Right renal cortex interstitium (tissue), 3 donors: ENCODE measurements around the gene JMJD4. TPM values are rescaled to one million over a fixed set of nuclear protein-coding genes. Genes with fewer than 3 reads are reported as not detected.
"Not testable (repeated sequence)": the region's sequence is repeated elsewhere in the genome, so short reads cannot be mapped to it uniquely, and the experiment has no call there.

Source experiments
- DNase-seq, 3 donors: peaks; one replicate each; pipeline ENCODE4 v3.0.0-alpha.2; 2013; ENCODE audit warnings: low read depth in 3 of 3, low spot score in 2 of 3
- polyA plus RNA-seq, 3 donors: library from polyadenylated mRNA; unstranded; fragments of 120-200 nt; gene quantifications; one replicate each; pipeline ENCODE4 v1.2.1, GENCODE V29; 2013; ENCODE audit not compliant: insufficient read length in 3 of 3

The JMJD4 gene
- polyA plus RNA-seq, 3 donors = 15.7 to 18.9 (median 16.0) TPM

DNA sequence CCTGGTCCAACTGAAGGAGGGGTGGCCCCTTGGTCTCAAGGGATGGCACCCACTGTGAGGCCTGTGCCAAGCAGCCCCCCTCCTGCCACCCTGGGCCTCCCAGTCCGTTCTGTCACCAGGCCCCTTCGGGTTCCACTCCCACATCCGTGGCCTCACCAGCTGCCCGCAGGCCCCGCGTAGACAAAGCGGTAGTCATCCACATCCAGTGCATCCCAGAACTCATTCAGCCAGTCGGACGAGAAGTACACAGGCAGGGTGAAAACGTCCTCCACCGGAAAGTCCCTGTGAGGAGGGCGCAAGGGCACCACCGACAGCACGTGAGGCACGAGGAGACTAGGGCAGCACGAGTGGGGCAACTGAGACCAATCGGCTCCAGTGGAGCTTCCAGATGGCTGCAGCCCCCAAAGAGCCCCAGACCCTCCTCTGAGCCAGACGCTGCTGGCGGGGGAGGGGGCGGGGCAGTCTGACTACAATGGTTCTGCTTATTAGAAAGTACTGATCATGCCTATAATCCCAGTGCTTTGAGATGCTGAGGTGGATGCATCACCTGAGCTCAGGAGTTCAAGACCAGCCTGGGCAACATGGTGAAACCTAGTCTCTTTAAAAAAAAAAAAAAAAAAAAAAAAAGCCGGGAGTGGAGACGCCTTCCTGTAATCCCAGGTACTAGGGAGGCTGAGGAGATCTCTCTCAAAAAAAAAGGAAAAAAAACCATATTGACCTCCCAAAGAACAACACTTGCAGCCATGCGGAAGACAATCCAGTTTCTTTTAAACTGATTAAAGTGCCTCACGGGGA is 1.2 kb downstream of the JMJD4 start:
- DNase-seq = no peak

DNA sequence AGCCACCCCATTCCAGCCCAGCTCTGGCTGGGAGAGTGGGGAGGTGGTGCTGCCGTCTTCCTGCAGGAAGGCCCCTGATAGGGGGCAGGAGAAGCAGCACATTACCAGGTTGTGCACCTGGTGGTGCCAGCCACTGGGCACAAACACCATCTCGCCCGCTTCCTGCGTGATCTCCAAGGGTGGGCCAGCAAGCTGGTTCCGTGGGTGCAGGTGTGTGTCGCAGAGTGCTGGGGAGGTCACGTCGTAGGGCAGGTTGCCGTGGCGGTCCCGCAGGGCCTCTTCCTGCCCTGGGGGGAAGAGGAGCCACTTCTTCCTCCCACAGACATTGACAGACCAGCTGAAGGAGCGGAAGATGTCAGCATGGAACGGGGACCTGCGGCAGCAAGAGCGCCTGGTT is 1.8 kb downstream of the JMJD4 start:
- no peak for DNase-seq

DNA sequence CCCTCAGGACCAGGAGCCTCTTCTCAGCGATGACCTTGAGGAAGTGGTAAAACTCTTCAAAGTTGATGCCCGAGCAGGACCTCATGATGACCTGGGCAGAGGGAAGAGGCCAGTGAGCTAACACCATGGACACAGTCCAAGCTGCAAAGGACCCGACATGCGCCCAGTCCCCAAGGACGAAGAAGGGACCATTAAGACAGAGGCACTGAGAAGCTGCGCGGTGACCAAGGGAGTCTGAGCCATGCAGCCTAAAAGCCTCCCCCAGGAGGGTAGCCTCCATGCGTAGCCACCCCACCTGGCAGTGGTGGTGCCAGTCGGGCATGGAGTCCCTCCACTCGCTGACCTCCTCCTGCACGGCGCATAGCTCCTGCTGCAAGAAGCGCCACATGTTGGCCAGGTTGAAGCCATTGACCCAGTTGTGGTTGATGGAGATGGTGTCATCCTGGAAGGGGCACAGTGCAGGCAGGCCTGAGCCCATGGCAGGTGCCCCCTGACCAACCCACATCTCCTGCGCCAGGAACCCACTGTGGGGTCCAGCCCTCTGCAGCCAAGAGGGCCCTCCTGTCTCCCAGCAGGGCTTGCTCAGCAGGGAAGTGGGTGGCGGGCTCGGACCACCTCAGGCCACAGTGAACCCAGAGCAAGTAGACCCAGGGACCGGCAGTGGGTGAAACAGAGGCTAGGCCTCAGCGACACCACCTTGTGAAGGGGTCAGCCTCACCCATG is 2.4 kb downstream of the JMJD4 start:
- DNase-seq = no peak

DNA sequence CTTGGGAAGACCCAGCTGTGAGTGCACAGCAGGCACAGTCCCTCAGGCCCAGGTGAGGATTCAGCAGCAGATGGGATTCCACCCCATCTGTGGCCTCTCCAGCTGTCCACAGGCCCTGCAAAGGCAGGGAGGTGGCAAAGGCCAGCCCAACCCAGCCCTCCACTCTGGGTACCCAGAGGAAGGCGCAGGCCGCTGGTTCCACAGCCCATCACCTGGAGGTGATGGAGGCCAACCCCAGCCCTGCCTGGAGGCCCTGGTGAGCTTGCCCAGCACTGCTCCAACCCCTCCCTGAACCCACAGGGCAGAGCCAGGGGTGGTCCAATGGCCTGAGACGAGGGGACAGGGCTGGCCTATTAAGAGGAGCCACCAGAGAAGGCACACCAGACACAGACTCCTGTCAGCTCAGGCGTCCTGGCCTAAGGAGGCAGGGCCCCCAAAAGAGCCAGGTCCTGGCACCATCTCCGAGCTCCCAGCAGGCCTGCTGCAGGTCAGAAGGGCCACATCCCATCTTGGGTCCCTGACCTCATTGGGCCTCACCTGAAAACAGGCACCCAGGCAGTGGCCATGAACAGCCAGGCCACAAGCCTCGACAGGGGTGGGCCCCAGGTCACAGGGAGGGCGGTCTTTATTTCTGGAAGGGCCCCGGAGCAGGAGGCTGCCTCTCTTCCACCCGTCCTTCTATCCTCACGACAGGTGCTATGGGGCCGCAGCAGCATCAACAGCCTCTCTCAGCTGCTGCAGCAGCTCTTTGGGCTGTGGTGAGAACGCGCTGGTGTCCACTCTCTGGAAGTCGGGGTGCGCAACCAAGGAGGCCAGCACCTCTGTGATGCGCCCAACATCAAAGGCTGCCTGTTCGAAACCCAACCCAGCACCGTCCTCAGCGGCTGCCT is 3.2 kb downstream of the JMJD4 start:
- DNase-seq = no peak

DNA sequence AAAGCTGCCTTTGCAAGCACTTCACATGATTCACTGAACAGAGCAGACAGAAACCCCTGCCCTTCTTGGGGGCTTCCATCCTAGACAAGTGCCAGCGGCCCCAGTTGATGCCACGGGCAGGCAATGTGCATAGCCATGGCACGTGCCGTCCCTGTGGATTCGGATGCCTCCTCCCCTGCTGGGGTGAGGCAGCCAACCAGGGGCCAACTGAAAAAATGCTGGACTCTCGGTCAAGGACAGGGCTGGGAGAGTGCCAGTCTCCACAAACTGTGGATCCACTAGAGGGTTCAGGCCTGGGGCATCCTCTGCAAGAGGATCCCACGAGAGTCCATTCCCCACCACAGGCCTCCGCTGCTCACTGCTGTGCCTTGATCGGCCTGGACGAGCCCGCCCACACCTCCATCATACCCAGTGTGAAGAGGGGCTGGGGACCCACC is 3.8 kb downstream of the JMJD4 start:
- no peak for DNase-seq

DNA sequence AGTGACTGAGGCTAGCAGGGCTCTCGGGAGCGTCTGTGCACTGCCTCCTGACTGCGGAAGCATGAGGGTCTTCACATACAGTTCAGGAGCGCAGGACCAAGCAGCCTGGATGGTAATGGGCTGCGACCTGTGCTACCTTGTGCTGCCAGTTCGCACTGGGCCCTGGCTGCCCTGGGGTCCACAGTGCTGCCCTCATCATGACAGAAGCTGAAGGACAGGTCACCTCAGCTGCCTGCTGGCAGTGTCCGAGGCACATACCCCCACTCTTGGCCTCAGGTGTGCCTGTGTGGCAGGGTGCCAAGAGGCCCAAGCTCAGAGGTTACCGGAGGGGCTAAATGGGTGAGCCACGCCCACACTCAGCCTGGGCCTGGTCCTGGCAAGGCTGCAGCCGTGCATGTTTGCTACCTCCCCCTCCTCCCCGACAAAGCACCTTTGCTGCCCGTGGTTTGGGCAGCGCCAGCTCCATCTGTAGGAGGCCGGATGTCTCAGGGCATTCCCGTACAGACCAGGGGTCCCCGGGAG is 4.4 kb downstream of the JMJD4 start:
- DNase-seq = no peak

DNA sequence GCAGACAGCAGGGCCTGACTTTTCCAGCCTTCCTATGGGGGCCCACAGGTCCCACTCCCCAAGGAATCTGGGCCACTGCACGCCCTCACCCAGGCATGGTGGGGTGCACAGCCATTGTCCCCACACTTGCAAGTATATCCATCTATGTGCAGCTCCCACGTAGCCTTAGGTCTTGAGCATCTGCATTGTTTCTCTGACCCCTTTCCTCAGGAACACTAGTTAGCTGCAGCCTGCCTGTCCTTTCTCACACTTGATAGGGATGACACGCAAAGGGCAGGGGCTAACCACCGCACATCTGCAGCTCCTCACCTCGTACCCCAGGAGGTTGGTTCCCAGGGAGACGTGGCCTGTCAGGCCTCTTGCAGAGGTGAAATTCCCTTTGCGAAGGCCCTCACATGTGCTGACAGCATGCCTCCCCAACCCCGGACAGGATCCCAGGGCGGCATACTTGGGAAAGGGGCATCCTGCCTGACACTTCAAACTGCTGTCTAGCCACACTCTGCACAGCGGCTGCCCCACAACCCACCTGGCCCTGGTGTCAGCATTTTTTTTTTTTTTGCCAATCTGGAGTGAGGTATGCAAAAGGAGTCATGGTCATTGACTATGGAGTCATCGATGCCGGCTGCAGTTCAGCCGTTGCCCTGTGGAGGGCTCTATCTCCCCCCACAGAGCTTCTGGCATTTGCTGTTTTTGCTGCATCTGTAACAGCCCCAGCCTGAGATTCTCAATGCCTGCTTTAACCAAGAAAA is 5.0 kb downstream of the JMJD4 start:
- no peak for DNase-seq

DNA sequence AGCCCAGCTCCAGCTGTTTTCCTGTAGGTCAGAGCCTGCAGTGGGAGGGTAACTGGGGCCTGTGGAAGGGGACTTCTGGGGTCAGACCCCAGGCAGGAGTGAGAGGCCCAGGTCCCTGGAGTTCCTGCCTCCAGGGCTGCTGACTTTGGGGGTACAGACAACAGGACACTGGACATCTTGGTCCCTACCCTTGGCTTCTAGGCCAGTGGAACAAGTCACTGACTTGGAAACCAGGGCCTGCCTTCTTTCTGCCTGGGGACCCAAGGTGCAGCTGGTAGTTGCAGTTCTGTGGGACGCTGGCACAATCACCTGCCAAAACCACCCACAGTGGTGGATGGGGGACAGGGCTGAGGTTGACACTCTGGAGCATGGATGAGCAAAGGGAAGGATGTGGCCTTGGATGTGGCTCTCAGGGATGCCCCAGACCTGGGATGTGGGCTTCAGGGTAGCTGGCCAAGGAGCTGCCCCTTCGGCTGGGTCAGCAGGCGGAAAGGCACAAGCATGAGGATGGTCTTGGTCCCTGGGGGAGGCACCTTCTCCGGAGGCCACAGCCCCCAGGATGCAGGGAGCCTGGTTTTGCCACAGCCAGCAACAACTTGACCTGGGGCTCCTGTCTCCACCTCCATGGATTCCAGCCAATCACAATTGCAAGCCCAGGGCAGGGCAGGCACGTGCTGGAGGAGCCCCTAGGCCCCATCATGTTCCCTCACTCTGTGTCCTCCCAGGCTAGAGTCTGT is 5.8 kb downstream of the JMJD4 start:
- DNase-seq = no peak

DNA sequence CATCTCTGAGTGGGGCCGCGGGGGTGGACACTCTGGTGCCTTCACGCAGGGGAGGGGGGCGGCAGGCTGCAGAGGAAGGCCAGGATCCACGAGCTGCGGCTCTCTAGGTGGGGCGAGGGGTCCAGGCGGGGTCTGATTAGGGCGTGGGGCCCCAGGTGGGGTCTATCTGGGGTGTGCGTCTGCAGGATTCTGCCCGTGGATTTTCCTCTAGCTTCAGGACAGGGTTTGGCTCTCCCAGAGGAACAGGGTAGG is 6.3 kb downstream of the JMJD4 start:
- DNase-seq = no peak

DNA sequence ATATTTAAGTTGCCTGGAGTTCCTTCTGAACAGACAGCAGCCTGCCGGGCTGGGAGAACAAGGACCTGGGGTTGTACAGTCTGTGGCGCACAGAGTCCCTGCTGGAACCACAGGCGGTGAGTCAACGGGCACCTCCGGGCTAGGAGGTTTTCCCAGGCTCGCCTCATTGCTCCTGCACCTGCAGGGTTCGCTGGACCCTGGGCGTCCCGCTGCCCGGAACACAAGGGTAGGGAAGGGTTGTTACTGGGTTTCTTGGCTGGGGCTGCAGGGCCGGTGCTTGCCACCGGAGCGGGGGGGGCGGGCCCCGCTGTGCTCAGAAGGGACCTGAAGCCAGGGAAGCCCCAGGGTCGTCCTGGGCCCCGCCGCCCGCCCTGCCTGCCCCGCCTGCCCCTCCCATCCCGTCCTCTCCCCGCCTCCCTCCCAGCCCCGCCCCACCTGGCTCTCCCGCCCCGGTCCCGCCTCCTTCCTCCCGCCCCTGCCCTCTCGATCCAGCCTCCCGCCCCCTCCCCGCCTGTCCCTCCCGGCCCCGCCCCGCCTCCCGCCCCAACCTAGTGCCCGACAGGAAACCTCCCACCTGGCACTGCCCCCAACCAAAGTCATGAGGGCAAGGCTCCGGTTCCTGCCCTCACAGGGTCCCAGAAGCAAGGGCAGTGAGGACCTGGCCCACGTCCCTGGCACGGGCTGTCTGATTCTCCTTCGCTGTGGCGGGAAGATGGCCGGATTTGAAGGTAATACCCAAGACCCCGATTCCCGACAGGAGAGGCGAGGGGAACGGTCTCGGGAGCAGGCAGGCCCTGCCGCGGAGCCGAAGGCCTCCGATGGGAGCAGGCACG is 6.8 kb downstream of the JMJD4 start:
- DNase-seq = peak in 1 of 3 donors; percentile 45

DNA sequence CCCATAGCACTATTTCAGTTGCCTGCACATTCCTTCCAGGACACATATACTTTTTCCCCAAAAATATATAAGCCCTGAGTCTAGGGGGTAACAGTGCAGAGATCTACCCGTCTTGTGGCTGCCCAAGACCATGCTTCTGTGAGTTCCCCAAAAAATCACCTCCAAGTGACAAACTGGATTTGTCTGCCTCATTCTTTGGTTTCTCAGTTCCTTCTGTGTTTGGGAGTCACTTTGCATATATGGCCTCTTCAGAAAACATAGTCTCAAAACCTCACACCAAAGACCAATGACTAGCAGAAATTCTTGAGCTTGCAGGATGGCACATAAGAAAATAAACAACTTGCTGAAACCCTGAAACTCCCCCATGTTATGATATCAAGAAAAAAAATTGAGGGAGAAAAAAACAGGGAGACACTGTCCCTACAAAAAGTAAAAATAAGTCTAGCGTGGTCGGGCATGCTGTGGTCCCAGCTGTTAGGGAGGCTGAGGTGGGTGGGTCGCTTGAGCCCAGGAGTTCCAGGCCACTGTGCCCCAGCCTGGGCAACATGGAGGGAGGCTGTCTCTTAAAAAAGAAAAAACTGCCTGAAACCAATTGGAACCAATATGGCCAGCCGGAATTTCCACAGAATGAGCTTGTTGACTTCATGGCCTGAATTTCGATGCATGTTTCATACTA is 8.0 kb downstream of the JMJD4 start:
- no peak for DNase-seq

DNA sequence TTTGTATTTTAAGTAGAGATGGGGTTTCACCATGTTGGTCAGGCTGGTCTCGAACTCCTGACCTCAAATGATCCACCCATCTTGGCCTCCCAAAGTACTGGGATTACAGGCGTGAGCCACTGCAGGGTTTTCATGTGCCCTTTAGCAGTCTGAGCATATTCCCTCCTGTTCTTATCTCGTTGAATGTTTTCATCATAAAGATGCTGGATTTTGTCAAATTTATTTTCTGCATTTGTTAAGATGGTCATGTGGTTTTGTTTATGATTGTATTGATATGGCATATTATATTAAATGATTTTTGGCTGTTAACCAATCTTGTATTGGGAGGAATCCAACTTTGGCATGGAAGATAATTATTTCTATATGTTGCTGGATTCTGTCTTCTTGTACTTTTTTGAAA is 8.8 kb downstream of the JMJD4 start:
- no peak for DNase-seq

DNA sequence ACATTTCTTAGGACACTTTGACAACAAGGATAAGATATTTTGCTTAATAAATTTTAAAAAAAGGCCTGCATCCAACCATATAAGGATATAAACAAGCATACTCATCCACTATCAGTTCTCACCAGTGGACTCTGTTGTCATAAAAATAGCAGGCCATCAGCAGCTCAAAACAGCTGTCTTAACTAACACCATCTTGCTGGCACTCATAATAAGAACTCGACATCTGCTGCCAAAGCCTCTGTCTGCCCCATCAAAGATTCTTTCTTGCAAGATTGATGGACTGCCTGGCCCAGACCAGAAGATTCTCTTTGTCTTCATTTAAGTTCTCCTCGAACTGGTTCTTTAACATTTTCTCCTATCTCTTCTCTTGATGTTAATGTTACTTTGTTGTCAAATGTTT is 10.1 kb downstream of the JMJD4 start:
- no peak for DNase-seq

DNA sequence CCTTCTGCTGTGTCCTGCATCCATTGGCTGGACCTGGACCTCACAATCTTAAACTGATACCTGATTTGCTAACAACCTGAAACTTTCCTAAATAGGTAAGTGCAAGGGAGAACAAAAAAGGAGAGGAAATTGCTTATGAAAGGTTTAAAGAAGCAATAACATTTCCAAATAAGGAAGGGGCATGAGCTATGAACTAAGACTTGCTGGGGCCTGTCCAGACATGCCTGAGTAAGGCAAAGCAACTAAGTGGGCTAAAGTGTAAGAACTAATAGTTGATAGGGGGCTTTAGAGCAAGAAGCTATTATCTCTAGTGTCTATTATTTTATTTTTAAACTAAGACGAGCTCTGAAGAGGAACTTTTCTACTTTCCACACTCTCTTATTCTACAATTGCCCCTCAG is 11.6 kb downstream of the JMJD4 start:
- DNase-seq = no peak

DNA sequence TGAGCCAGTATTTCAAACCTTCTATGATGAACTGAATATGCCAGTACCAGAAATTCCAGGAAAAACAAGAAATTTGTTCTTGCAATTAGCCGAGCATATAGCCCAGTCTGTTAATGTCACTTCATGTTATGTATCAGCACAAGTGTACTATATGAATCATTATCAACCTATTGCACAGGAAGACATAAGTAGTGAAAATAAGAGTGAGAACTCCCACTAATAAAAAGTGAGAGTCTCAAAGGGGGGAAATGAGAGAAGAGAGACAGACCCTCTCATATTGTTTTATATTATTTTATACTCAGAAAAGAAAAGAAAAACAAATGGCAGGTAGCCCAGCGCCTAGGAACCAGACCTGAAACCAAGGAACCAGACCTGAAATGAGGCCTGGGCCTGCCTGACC is 16.2 kb downstream of the JMJD4 start:
- no peak for DNase-seq

DNA sequence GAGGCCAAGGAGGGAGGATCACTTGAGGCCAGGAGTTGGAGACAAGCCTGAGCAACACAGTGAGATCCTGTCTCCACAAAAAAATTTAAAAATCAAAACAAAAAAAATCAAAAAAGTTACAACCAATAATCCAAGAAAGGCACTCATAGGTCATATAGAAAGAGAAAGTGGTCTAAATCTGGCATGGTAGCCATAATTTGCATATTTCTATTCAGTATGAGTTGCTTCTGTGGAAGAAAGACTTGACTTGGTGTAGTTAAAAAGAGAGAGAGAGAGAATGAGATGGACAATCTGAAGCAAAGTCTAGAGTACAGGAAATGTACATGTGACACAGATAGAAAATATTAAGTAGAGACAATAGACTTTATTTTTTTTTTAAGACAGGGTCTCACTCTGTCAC is 22.5 kb downstream of the JMJD4 start:
- no peak for DNase-seq

DNA sequence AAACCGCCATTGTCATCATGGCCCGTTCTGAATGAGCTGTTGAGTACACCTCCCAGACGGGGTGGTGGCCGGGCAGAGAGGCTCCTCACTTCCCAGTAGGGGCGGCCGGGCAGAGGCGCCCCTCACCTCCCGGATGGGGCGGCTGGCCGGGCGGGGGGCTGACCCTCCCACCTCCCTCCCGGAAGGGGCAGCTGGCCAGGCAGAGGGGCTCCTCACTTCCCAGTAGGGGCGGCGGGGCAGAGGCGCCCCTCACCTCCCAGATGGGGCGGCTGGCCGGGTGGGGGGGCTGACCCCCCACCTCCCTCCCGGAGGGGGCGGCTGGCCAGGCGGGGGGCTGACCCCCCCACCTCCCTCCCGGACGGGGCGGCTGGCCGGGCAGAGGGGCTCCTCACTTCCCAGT is 24.6 kb downstream of the JMJD4 start:
- not testable (repeated sequence) for DNase-seq

DNA sequence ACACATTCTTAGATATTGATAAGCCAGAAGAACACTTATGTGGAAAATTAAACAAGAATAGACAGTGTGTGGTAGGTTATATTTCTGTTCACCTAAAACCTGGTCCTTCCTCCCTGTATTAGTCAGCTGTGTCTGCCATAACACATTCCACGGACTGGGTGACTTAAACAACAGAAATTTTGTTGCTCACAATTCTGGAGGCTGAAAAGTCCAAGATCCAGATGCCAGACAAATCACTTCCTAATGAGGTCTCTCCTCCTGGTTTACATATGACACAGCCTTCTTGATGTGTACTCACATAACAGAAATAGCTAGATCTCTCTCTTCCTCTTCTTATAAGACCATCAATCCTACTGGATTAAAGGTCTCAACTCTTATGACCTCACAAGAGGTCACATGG is 25.7 kb downstream of the JMJD4 start:
- DNase-seq = no peak

DNA sequence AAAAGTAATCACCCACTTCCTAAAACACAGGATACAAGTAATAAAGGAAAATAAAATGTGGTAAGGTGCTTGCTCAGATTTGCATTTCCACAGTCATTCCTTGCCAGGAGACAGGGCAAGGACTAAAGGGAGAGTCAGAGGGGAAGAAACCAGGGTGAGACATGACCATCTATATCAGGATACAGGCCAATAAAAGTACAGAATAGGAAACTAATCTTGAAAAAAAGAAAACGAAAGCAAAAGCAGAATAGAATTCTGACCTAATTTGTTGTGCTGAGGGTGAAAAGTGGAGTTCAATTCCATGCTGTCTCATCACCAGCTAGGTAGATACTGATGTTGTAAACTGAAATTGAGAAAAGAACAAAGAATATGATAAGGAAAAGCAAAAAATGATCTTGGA is 27.3 kb downstream of the JMJD4 start:
- no peak for DNase-seq
